DMS153 treated with DMSO at 0.1 percent for 48 hours (cell line): Measurements from ENCODE around the gene HCN3.
"Not testable (repeated sequence)": the region's sequence is repeated elsewhere in the genome, so short reads cannot be mapped to it uniquely, and the experiment has no call there.

Experiments
- DNase-seq: peaks from one replicate; lab custom pipeline; 2025; ENCODE audit not compliant: unreplicated experiment; lab: John Stamatoyannopoulos, UW

Gene HCN3

DNA sequence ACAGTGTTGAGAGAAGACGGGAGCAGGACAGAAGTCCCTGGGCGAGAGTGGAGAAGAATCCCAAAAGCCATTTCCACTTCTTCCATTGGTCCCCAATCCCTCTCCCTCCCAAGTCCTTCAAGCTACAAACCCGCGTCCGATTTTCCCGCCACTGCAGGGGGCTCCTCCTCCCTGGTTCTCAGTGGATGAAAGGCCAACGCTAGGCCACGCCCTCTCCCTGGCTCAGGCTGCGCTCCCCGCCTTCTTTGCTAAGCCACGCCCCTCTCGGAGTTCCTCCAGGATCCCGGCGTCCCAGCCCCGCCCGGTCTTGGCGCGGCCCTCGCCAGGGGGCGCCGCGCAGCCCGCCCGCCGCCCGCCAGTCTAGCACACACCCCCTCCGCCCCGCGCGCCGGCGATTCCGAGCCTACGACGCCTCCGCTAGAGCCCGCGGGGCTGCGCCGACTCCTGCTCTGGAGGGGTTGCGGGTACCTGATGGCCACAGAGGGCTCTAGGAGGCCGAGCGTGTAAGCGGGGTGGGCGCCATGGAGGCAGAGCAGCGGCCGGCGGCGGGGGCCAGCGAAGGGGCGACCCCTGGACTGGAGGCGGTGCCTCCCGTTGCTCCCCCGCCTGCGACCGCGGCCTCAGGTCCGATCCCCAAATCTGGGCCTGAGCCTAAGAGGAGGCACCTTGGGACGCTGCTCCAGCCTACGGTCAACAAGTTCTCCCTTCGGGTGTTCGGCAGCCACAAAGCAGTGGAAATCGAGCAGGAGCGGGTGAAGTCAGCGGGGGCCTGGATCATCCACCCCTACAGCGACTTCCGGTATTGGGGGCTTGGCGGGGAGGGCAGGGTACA, at the start of gene HCN3:
Gene HCN3, plus strand, starts transcription at position 394 of the 832 bp plus-strand sequence. Its CDS starts 128 bp downstream, at position 522.
- DNase-seq: peak; percentile 99

DNA sequence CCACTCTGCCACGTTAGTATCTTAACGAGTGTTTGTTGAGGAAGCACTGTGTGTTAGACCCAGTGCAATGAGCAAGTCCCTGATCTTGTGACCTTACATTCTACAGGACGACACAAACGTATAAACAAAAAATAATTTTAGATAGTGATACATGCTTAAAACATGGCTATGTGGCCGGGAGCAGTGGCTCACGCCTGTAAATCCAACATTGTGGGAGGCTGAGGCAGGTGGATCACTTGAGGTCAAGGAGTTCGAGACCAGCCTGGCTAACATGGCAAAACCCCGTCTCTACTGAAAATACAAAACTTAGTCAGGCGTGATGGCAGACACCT, 49.2 kb upstream of the HCN3 start:
- no peak for DNase-seq

DNA sequence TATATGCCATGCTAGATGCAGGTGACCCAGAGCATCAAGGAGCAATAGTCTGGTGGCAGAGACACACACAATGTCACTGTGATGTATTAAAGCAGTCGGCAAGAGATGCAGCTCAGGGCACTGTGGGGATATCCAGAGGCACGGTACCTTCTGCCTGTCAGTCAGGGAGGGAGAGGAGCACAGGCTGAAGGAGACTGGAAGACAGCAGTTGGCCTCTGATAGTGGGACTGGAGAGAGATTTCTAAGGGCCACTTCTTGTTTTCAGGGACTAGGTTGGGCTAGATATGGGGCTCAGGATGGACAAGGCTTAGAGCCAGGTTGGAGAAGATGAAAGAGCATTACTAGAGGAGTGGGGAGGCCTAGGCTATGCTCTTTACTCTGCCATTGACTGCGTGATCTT, 46.0 kb upstream of the HCN3 start:
- not testable (repeated sequence) for DNase-seq

- not testable (repeated sequence) for DNase-seq
These were observed 45.0 kb upstream of the HCN3 start for GRCh38 chr1:155232001-155232978.

- not testable (repeated sequence) for DNase-seq
These were observed 43.8 kb upstream of the HCN3 start for GRCh38 chr1:155233502-155233901.

DNA sequence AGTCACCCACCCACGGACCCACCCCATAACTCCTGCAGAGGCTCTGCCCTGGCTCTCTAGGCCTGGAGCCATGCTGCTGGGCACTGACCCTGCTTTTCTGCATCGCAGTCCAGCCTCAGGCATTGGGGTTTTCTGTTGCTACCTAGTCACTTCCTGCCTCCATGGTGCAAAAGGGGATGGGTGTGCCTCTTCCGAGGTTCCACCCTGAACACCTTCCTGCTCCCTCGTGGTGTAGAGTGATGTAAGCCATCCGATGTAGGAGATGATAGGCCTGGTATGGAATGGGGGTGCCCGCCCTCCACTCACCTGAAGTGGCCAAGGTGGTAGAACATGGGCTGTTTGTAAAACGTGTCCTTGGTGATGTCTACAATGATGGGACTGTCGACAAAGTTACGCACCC, 41.9 kb upstream of the HCN3 start:
- DNase-seq: not testable (repeated sequence)

- DNase-seq: no peak
These were observed 40.8 kb upstream of the HCN3 start for GRCh38 chr1:155236451-155236850.

- peak; percentile 92 for DNase-seq
These were observed 36.1 kb upstream of the HCN3 start for GRCh38 chr1:155241069-155241679.

GRCh38 chr1:155241841-155242264, 35.4 kb upstream of the HCN3 start:
- DNase-seq: no peak

DNA sequence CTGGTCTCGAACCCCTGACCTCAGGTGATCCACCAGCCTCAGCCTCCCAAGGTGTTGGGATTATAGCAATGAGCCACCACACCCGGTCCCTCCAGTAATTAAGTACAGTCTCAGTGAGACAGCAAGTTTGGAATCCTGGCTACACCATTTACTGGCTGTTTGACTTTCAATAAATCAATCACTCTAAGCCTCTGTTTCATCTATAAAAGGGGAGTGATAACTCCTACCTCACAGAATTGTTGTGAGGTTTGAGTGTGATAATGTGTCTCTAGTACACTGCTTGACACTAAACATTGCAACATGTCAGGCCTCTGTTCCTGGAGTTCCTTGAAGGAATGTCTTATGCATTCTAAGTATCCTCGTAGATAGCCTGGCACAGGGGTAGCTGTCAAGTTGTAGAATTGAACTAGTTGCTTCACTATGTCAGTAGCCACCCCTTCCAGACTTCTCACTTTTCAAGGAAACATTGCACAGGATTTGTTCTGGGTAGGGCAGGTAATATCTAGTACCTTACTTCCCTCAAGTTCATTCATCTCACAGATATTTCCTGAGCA, 34.4 kb upstream of the HCN3 start:
- no peak for DNase-seq

DNA sequence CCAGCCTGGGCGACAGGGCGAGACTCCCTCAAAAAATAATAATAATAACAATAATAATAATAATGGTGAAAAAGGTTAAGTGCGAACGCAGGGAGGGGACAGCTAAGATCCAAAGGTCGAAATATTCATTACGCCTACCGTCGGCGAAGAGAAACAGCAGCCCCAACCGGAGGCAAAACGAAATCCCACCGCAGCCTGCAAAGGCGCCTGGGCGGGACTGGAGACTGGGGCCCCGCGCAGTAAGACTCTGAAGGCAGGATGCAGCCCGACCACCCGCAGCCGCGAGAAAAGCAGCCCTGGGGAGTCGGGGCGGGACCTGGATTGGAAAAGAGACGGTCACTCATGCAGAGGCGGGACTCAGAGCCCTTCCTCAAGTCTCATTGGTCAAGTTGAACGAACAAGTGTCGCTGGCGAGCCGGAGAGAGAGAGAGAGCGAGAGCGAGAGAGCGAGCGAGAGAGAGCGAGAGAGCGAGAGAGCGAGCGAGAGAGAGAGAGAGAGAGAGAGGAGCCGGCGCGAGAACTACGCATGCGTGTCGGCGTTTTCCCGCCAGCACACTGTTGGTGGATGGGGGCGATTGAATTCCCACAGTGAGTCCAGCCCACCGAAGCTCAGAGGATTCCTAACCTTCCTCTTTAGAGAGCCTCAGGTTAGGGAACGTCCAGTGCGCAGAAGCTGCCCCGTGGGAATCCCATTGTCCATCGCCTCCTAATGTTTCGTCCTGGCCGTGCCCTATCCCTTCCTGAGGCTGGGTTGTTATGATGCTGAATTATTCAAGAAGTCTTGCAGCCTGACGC, 32.7 kb upstream of the HCN3 start:
- peak; percentile 99 for DNase-seq

GRCh38 chr1:155245163-155245524, 32.1 kb upstream of the HCN3 start:
- no peak for DNase-seq

GRCh38 chr1:155246796-155247195, 30.5 kb upstream of the HCN3 start:
- DNase-seq: not testable (repeated sequence)

- no peak for DNase-seq
These were observed 29.4 kb upstream of the HCN3 start for GRCh38 chr1:155247667-155248553.

- DNase-seq: no peak
These were observed 27.0 kb upstream of the HCN3 start for GRCh38 chr1:155250246-155250632.

GRCh38 chr1:155250633-155251449, 26.4 kb upstream of the HCN3 start:
- DNase-seq: peak; percentile 97

DNA sequence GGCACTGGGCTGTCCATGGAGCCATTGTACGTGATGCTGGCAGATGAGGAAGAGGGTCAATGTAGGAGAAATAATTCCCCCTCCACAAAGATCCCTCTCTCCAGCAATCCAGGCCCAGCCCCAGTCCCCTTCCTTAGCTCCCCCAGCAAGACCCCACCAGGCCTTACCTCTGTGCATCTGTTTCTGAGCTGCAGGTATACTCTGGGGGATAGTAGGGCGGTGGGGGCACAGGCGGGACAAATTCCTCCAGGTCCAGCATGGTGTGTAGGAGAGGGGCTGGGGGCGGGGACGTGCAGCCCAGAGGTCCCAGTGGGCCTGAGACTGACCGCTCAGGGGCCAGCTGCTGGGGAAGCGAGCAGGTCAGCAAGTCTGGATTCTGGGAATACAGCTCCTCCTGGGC, 25.7 kb upstream of the HCN3 start:
- no peak for DNase-seq

DNA sequence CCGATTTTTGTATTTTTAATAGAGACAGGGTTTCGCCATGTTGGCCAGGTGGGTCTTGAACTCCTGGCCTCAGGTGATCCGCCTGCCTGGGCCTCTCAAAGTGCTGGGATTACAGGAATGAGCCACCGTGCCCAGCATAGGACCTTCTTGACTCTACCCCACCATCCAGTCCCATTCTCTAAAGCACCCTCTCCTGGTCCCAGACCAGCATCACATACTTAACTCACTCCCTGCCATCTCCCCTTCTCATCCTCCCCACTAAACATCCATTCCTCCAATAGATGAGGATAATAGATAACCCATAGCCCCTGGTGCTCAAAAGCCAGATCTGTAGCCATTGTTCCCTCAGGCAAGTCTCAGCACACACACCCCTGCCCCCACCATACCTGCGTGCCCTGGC, 24.1 kb upstream of the HCN3 start:
- DNase-seq: no peak

- DNase-seq: no peak
These were observed 23.5 kb upstream of the HCN3 start for GRCh38 chr1:155253797-155254196.
